Keratinocyte (primary cell): ENCODE measurements around the gene ERI3.

Source experiments
- CTCF ChIP-seq, 3 experiments: IDR thresholded peaks in 1 of 3; conservative IDR thresholded peaks in 1 of 3; optimal IDR thresholded peaks in 1 of 3; 2 replicates in 2 of 3; 3 replicates in 1 of 3; pipeline versions ENCODE3 to v1.5.1; 2011; ENCODE audit warnings: low read length in 3 of 3, mild to moderate bottlenecking in 3 of 3, moderate library complexity in 2 of 3, control low read depth in 1 of 3, inconsistent platforms in 1 of 3; ENCODE audit not compliant: insufficient read depth in 2 of 3; ENCODE audit errors: extremely low read depth in 1 of 3
- EZH2 ChIP-seq: IDR thresholded peaks from one replicate; pipeline ENCODE4 v1.6.1; 2012; ENCODE audit warnings: inconsistent platforms, mild to moderate bottlenecking, low read length, moderate library complexity

DNA sequence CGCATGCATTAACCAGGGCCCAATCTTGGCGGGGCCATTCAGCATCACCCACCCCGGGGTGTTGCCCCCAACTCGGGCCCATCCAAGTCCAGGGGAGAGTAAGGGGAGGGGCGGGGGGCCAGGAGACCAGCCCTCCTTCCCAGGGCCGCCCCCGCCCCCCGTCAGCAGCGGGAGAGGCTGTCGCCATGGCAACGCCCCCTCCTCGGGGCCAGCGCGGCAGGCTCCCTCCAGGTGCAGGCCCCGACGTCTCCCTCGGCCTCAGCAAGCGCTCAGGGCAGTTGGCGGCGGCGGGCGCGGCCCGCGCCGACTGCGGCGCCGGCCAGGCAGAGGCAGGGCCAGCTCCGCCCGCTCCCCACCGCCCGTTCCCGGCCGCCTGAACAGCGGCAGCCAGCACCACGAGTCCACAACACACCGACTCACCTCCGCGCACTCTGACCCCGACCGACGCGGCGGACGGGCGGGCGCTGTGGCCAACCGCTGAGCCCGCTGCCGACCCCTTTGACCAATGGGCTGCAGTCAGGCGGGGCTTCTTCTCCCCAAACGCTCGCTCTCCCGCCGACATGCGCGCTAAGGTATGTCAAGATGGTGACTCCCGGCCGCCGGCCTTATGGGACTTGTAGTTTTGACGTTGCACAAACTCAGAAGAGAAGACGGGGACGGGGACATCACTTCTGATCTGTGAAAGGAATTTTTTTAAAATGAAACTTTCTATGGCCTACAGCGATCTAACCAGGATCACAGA is at the start of gene ERI3:
- TF ChIP-seq CTCF (optimal IDR thresholded peaks at IDR 0.05 in 1 of 3, IDR thresholded peaks at IDR 0.05 in 1 of 3, conservative IDR thresholded peaks at IDR 0.05 in 1 of 3; ENCODE audit: extremely low read depth in 1 of 3, insufficient read depth in 2 of 3, low read length in 3 of 3) = no peak
- TF ChIP-seq EZH2 = no peak
